MCF 10A (cell line): Measurements from ENCODE around the gene NECAB3. TPM values are rescaled to one million over a fixed set of nuclear protein-coding genes. Genes with fewer than 3 reads are reported as not detected.

Experiments used
- BruUV-seq: library from RNA; stranded (reverse); fragments of 400-500 nt; replicated peaks from 2 replicates; lab custom pipeline; 2021; lab: Mats Ljungman, UMichigan
- CTCF ChIA-PET: fragments of 300-600 bp; sonication (Branson Sonifier 250); formaldehyde crosslinking; extraction: SDS; loops from one replicate; lab custom pipeline; 2021; ENCODE audit warnings: antibody characterized with exemption, inconsistent platforms; lab: Yijun Ruan, JAX
- POLR2A ChIA-PET: fragments of 300-600, 350-650 bp; sonication (Branson Sonifier 250); formaldehyde crosslinking; extraction: SDS; loops from one replicate; lab custom pipeline; 2020; ENCODE audit warnings: antibody characterized with exemption, inconsistent platforms; lab: Yijun Ruan, JAX
- DNase-seq: peaks from one replicate; pipeline ENCODE4 v3.0.0-alpha.2; 2018; ENCODE audit not compliant: unreplicated experiment
- H3K27ac Mint-ChIP-seq: one replicate; pipeline ENCODE4 v1.8.0; 2022; ENCODE audit warnings: mild to moderate bottlenecking, low read depth, mixed read lengths; ENCODE audit not compliant: unreplicated experiment
- H3K27me3 Mint-ChIP-seq: one replicate; pipeline ENCODE4 v1.8.0; 2022; ENCODE audit warnings: mixed read lengths; ENCODE audit not compliant: insufficient read depth, unreplicated experiment
- H3K36me3 Mint-ChIP-seq: one replicate; pipeline ENCODE4 v1.8.0; 2022; ENCODE audit warnings: mild to moderate bottlenecking, moderate library complexity, mixed read lengths; ENCODE audit not compliant: insufficient read depth, unreplicated experiment
- H3K4me1 Mint-ChIP-seq: one replicate; pipeline ENCODE4 v1.8.0; 2022; ENCODE audit warnings: mixed read lengths; ENCODE audit not compliant: insufficient read depth, unreplicated experiment
- H3K4me3 Mint-ChIP-seq: one replicate; pipeline ENCODE4 v1.8.0; 2022; ENCODE audit warnings: mild to moderate bottlenecking, moderate library complexity, mixed read lengths; ENCODE audit not compliant: unreplicated experiment
- H3K9me3 Mint-ChIP-seq: one replicate; pipeline ENCODE4 v1.8.0; 2022; ENCODE audit warnings: mixed read lengths; ENCODE audit not compliant: unreplicated experiment
- intact Hi-C: fragments of 100-400 bp; cut with micrococcal nuclease; formaldehyde crosslinking; loops from 2 replicates; pipeline ENCODE4 v1.14.1; 2022
- total RNA-seq: library from RNA; stranded (reverse); gene quantifications from 2 replicates; pipeline ENCODE4 v1.2.3, GENCODE V29; 2022
- TF ChIP-seq, protein P1 (sequence below): fragments of 200-600 bp; IDR thresholded peaks from one replicate; pipeline ENCODE4 v1.8.0; 2022; ENCODE audit warnings: antibody characterized with exemption, mild to moderate bottlenecking; ENCODE audit not compliant: unreplicated experiment

Gene NECAB3
- total RNA-seq, 1 experiment from 2014 or later, result 15.1 TPM

GRCh38 chr20:33645072-33645358 is 29.2 kb downstream of the NECAB3 start:
- TF ChIP-seq, protein P1, sequence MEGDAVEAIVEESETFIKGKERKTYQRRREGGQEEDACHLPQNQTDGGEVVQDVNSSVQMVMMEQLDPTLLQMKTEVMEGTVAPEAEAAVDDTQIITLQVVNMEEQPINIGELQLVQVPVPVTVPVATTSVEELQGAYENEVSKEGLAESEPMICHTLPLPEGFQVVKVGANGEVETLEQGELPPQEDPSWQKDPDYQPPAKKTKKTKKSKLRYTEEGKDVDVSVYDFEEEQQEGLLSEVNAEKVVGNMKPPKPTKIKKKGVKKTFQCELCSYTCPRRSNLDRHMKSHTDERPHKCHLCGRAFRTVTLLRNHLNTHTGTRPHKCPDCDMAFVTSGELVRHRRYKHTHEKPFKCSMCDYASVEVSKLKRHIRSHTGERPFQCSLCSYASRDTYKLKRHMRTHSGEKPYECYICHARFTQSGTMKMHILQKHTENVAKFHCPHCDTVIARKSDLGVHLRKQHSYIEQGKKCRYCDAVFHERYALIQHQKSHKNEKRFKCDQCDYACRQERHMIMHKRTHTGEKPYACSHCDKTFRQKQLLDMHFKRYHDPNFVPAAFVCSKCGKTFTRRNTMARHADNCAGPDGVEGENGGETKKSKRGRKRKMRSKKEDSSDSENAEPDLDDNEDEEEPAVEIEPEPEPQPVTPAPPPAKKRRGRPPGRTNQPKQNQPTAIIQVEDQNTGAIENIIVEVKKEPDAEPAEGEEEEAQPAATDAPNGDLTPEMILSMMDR, result no peak
- intact Hi-C loops, result no loop called here
- Mint-ChIP-seq H3K4me1 (peaks cover 10% of the 10 kb centered on the region), H3K9me3 (no peaks in the 10 kb centered on the region), H3K27ac (no peak overlapping the region), H3K27me3 (no peaks in the 10 kb centered on the region), H3K4me3 (no peak overlapping the region), H3K36me3 (peaks cover 48% of the 10 kb centered on the region)
- BruUV-seq, result no TSS peak
- DNase-seq, result no peak
- POLR2A ChIA-PET, result interaction anchor here (0.6 kb wide), 2 partner anchors 11 to 350 kb away, joined by 3 read pairs; no protein-coding TSS in a partner anchor
- CTCF ChIA-PET, result interaction anchor here (1.0 to 1.2 kb wide), 2 partner anchors 23 to 188 kb away, joined by 4 to 5 read pairs; no protein-coding TSS in a partner anchor

GRCh38 chr20:33644313-33645071 is 29.7 kb downstream of the NECAB3 start:
- peaks cover 54% of the 10 kb centered on the region for H3K36me3 Mint-ChIP-seq
- BruUV-seq, result no TSS peak
- intact Hi-C loops, result no loop called here
- H3K4me3 Mint-ChIP-seq, result no peak overlapping the region
- TF ChIP-seq, protein P1, result no peak
- no peak for DNase-seq
- CTCF ChIA-PET, result interaction anchor here (1.0 to 1.2 kb wide), 2 partner anchors 24 to 187 kb away, joined by 4 to 5 read pairs; no protein-coding TSS in a partner anchor
- no peak overlapping the region for H3K27ac Mint-ChIP-seq
- H3K4me1 Mint-ChIP-seq, result peaks cover 10% of the 10 kb centered on the region
- no peaks in the 10 kb centered on the region for H3K9me3 Mint-ChIP-seq
- POLR2A ChIA-PET, result interaction anchor here (0.6 to 0.7 kb wide), 3 partner anchors 12 to 351 kb away, joined by 3 read pairs; no protein-coding TSS in a partner anchor
- no peaks in the 10 kb centered on the region for H3K27me3 Mint-ChIP-seq

GRCh38 chr20:33640287-33640686 is 33.9 kb downstream of the NECAB3 start:
- H3K4me3 Mint-ChIP-seq, result no peak overlapping the region
- no peaks in the 10 kb centered on the region for H3K9me3 Mint-ChIP-seq
- intact Hi-C loops, result no loop called here
- TF ChIP-seq, protein P1, result no peak
- no TSS peak for BruUV-seq
- no peaks in the 10 kb centered on the region for H3K27me3 Mint-ChIP-seq
- ChIA-PET POLR2A (interaction anchor here (0.8 kb wide), 1 partner anchor 14 kb away, joined by 3 read pairs; no protein-coding TSS in a partner anchor), CTCF (interaction anchor here (0.7 to 1.1 kb wide), 2 partner anchors 13 to 227 kb away, joined by 4 read pairs; no protein-coding TSS in a partner anchor)
- peaks cover 63% of the 10 kb centered on the region for H3K36me3 Mint-ChIP-seq
- H3K4me1 Mint-ChIP-seq, result no peaks in the 10 kb centered on the region
- H3K27ac Mint-ChIP-seq, result no peak overlapping the region
- no peak for DNase-seq

DNA sequence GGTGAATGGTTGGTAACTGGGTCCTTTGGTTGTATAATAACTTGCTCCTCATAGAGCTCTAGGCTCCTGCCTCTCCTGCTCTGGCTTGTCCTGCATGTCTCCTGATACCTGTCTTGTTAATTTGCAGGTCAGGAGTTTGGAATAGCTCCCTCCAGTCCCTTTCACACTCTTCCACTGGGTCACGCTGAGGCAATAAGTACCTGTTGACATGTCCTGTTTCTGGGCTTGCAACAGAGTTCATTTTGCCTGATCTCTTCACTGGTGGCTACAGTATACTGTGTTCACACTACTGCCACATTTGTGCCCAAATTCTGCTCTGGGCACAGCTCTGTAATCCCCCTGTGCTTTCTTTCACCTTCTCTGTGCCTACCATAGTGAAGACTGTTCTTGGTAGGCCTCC is 37.5 kb downstream of the NECAB3 start:
- POLR2A ChIA-PET, result interaction anchor here (0.6 kb wide), 1 partner anchor 235 kb away, joined by 3 read pairs; the partner anchor contains the start of gene CDK5RAP1
- TF ChIP-seq, protein P1, result no peak
- H3K4me3 Mint-ChIP-seq, result no peak overlapping the region
- no peaks in the 10 kb centered on the region for H3K27me3 Mint-ChIP-seq
- CTCF ChIA-PET, result no interaction called here
- BruUV-seq, result no TSS peak
- DNase-seq, result no peak
- no peaks in the 10 kb centered on the region for H3K9me3 Mint-ChIP-seq
- H3K36me3 Mint-ChIP-seq, result peaks cover 62% of the 10 kb centered on the region
- H3K27ac Mint-ChIP-seq, result no peak overlapping the region
- intact Hi-C loops, result no loop called here
- H3K4me1 Mint-ChIP-seq, result no peaks in the 10 kb centered on the region
